Thoracic aorta endothelial cell (primary cell): ENCODE results near the gene ARAF. TPM values are rescaled to one million over a fixed set of nuclear protein-coding genes. Genes with fewer than 3 reads are reported as not detected.

Source experiments
- small RNA-seq: library from RNA; depleted of rRNA; stranded (forward); fragments of <200 nt; gene quantifications from one replicate; pipeline ENCODE3, GENCODE V24; 2012
- total RNA-seq: library from RNA; depleted of rRNA; stranded (reverse); fragments of >200 nt; gene quantifications from 2 replicates; pipeline ENCODE4 v1.2.3, GENCODE V29; 2012

Gene ARAF
- 20.7 and 22.8 TPM in 2 replicates for total RNA-seq

GRCh38 chrX:47560934-47561658 is at the start of gene ARAF:
Gene ARAF, plus strand, starts transcription at chrX:47561205. Its CDS starts 1,763 bp downstream, at chrX:47562968.

GRCh38 chrX:47581731-47582647 is 21.0 kb downstream of the ARAF start, which contains the start of gene TIMP1:
Gene TIMP1, plus strand, starts transcription at chrX:47582436. Its CDS starts 980 bp downstream, at chrX:47583416.

DNA sequence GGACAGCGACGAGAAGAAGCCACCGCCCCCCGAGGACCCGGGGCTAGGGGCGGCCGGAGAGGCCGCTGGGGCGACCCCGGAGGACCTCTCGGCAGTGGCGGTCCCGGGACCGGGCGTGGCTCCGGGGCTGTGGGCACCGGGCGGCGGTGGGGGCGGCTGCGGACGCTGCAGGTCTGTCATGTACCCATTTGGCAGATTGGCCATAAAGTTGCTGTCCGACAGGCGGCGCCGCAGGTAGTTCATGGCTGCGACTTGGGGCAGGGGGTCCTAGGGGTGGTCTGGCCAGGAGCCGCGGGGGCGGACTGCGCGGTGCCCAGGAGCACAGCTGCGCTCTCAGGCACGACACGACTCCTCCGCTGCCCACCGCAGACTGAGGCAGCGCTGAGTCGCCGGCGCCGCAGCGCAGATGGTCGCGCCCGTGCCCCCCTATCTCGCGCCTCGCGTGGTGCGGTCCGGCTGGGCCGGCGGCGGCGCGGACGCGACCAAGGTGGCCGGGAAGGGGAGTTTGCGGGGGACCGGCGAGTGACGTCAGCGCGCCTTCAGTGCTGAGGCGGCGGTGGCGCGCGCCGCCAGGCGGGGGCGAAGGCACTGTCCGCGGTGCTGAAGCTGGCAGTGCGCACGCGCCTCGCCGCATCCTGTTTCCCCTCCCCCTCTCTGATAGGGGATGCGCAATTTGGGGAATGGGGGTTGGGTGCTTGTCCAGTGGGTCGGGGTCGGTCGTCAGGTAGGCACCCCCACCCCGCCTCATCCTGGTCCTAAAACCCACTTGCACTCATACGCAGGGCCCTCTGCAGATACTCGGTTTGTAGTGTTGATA is 58.7 kb downstream of the ARAF start, which contains the start of gene SYN1:
Gene SYN1, minus strand, starts transcription at position 372 of the 817 bp plus-strand sequence. Its CDS starts 129 bp downstream, at position 243.

Small RNA genes within 50 kb of the gene (small RNA-seq; reads per million reads assigned to genes)
- not detected for gene MIR4769

Other genes starting within 250 kb of the ARAF start
- under 0.01 TPM in 1 of 2 replicates, not detected in the other for gene ZNF157, start 190.6 kb upstream of the ARAF start, total RNA-seq
- gene ZNF41, start 78.0 kb upstream of the ARAF start, total RNA-seq: 9.8 and 10.6 TPM in 2 replicates
- 53.6 and 78.6 TPM in 2 replicates for gene TIMP1, start 21.2 kb downstream of the ARAF start, total RNA-seq
- not detected in 2 replicates for gene SYN1, start 58.7 kb downstream of the ARAF start, total RNA-seq
- 0.13 and 0.14 TPM in 2 replicates for gene CFP, start 68.7 kb downstream of the ARAF start, total RNA-seq
- gene ELK1, start 89.4 kb downstream of the ARAF start, total RNA-seq: 12.0 and 18.9 TPM in 2 replicates
- gene UXT, start 98.0 kb downstream of the ARAF start, total RNA-seq: 72.1 and 83.5 TPM in 2 replicates